K562 (cell line): Measurements from ENCODE around the gene EXOC4. TPM values are rescaled to one million over a fixed set of nuclear protein-coding genes. Genes with fewer than 3 reads are reported as not detected.

Experiments used
- ATAC-seq: fragments of 200-7000 bp; cut with Tn5 transposase; 3 replicates; pipeline ENCODE4 v1.9.1; 2020; ENCODE audit warnings: moderate library complexity
- BruUV-seq: library from RNA; stranded (reverse); fragments of 400-500 nt; replicated peaks from 2 replicates; lab custom pipeline; 2021; lab: Mats Ljungman, UMichigan
- CTCF ChIA-PET: fragments of 300-600 bp; formaldehyde crosslinking; extraction: SDS; loops from one replicate; lab custom pipeline; 2021; ENCODE audit warnings: low intra/inter-chr PET ratio; lab: Yijun Ruan, JAX
- POLR2A ChIA-PET: fragments of 300-600, 350-650 bp; sonication (Branson Sonifier 250); formaldehyde crosslinking; extraction: SDS; loops from one replicate; lab custom pipeline; 2021; ENCODE audit warnings: antibody characterized with exemption, inconsistent platforms; lab: Yijun Ruan, JAX
- DNase-seq, 4 experiments: peaks; one replicate each; pipeline versions ENCODE4 v3.0.0 to v3.0.0-alpha.2; 2011 to 2018; ENCODE audit warnings: low spot score in 3 of 4, mixed read lengths in 3 of 4; ENCODE audit errors: extremely low read depth in 1 of 4
- FAIRE-seq: peaks from 2 replicates; lab custom pipeline; 2011; peaks lifted over from hg19 to GRCh38; lab: Jason Lieb, UNC
- H2AFZ ChIP-seq: 2 replicates; pipeline ENCODE4 v1.6.0; 2011; ENCODE audit warnings: low read depth, low read length, control low read depth, inconsistent platforms
- H3K27ac ChIP-seq: fragments of 200-600 bp; 3 replicates; pipeline ENCODE4 v1.8.0; 2011; ENCODE audit warnings: low read depth, mild to moderate bottlenecking, control low read depth, inconsistent platforms, low read length, moderate library complexity, mixed read lengths; ENCODE audit errors: extremely low read depth
- H3K27me3 ChIP-seq, 2 experiments: fragments of 300-600 bp in 1 of 2; 2 replicates in 1 of 2; 3 replicates in 1 of 2; pipeline versions ENCODE4 v1.6.0 to v1.8.0; 2011; ENCODE audit warnings: inconsistent platforms in 2 of 2, low read length in 2 of 2, mild to moderate bottlenecking in 1 of 2, mixed read lengths in 1 of 2, moderate library complexity in 1 of 2; ENCODE audit not compliant: control insufficient read depth in 2 of 2, insufficient read depth in 2 of 2
- H3K36me3 ChIP-seq: fragments of 300-600 bp; 3 replicates; pipeline ENCODE4 v1.8.0; 2011; ENCODE audit warnings: mild to moderate bottlenecking, low read length, inconsistent platforms; ENCODE audit not compliant: control insufficient read depth, insufficient read depth
- H3K4me1 ChIP-seq, 2 experiments: fragments of 200-600 bp in 1 of 2; replicated peaks in 1 of 2; 2 replicates in 1 of 2; 3 replicates in 1 of 2; pipeline versions ENCODE4 v1.5.1 to v1.8.0; 2011; ENCODE audit warnings: inconsistent platforms in 2 of 2, low read length in 2 of 2, mild to moderate bottlenecking in 1 of 2, mixed read lengths in 1 of 2, moderate library complexity in 1 of 2; ENCODE audit not compliant: control insufficient read depth in 2 of 2, insufficient read depth in 2 of 2
- H3K4me2 ChIP-seq: 2 replicates; pipeline ENCODE4 v1.6.1; 2011; ENCODE audit warnings: low read length, control low read depth, inconsistent platforms, mixed read lengths; ENCODE audit not compliant: insufficient read depth
- H3K4me3 ChIP-seq: fragments of 200-600 bp; sonication (generic), shearing (Covaris generic); 2 replicates; pipeline ENCODE4 v1.5.1; 2016; ENCODE audit warnings: control low read depth, inconsistent platforms
- H3K79me2 ChIP-seq: fragments of 200-600 bp; 3 replicates; pipeline ENCODE4 v1.8.0; 2011; ENCODE audit warnings: low read length, inconsistent platforms; ENCODE audit not compliant: control insufficient read depth, insufficient read depth
- H3K9ac ChIP-seq, 2 experiments: 2 replicates each; pipeline versions ENCODE4 v1.6.0 to v1.6.1; 2011; ENCODE audit warnings: low read depth in 2 of 2, low read length in 2 of 2, control low read depth in 1 of 2, inconsistent platforms in 1 of 2, mild to moderate bottlenecking in 1 of 2, mixed read lengths in 1 of 2; ENCODE audit not compliant: insufficient read depth in 1 of 2
- H3K9me1 ChIP-seq: one replicate; pipeline ENCODE4 v1.6.0; 2011; ENCODE audit warnings: inconsistent platforms, mild to moderate bottlenecking, low read length, moderate library complexity; ENCODE audit not compliant: control insufficient read depth, insufficient read depth
- H3K9me3 ChIP-seq: replicated peaks from 2 replicates; pipeline ENCODE4 v1.5.1; 2011; ENCODE audit warnings: low read depth, low read length, inconsistent platforms; ENCODE audit not compliant: control insufficient read depth, insufficient read depth
- H4K20me1 ChIP-seq: replicated peaks from 2 replicates; pipeline ENCODE4 v1.6.1; 2011; ENCODE audit warnings: low read length, inconsistent platforms, mixed read lengths; ENCODE audit not compliant: control insufficient read depth, insufficient read depth
- CCNT2 ChIP-seq: IDR thresholded peaks from 2 replicates; pipeline ENCODE4 v1.6.1; 2011; ENCODE audit warnings: borderline replicate concordance, low read depth, mild to moderate bottlenecking, moderate library complexity, mixed read lengths, low read length; ENCODE audit not compliant: insufficient read length; ENCODE audit errors: extremely low read depth
- KLF16 ChIP-seq: IDR thresholded peaks from 2 replicates; pipeline ENCODE4 v1.6.1; 2016; ENCODE audit warnings: antibody characterized with exemption
- MED1 ChIP-seq: sonication (generic); formaldehyde crosslinking; IDR thresholded peaks from 2 replicates; pipeline ENCODE4 v1.8.1; 2023; ENCODE audit warnings: missing genetic modification reagents, borderline replicate concordance
- RBM15 ChIP-seq: fragments of 200-400 bp; formaldehyde crosslinking; IDR thresholded peaks from 2 replicates; pipeline ENCODE4 v1.6.1; 2018; ENCODE audit warnings: mild to moderate bottlenecking, low read length, moderate library complexity; ENCODE audit not compliant: insufficient read depth
- RBM25 ChIP-seq: fragments of 200-400 bp; formaldehyde crosslinking; IDR thresholded peaks from 2 replicates; pipeline ENCODE4 v1.6.1; 2018; ENCODE audit warnings: low read length, low read depth, moderate library complexity; ENCODE audit not compliant: severe bottlenecking
- SOX6 ChIP-seq: fragments of 450-650 bp; IDR thresholded peaks from 2 replicates; pipeline ENCODE4 v1.6.1; 2014; ENCODE audit warnings: mild to moderate bottlenecking
- YBX1 ChIP-seq: fragments of 450-650 bp; IDR thresholded peaks from 2 replicates; pipeline ENCODE4 v1.7.1; 2016; ENCODE audit warnings: mild to moderate bottlenecking
- ZC3H4 ChIP-seq: sonication (generic); formaldehyde crosslinking; IDR thresholded peaks from 2 replicates; pipeline ENCODE4 v1.9.0; 2021; ENCODE audit warnings: missing genetic modification reagents, borderline replicate concordance
- ZKSCAN3 ChIP-seq: fragments of 250-450 bp; sonication (Bioruptor Pico); IDR thresholded peaks from 2 replicates; pipeline ENCODE4 v1.4.0; 2020
- ZNF239 ChIP-seq: fragments of 250-450 bp; sonication (Bioruptor Pico); IDR thresholded peaks from 2 replicates; pipeline ENCODE4 v1.4.0; 2020; ENCODE audit warnings: mild to moderate bottlenecking
- ZNF316 ChIP-seq: fragments of 450-650 bp; IDR thresholded peaks from 2 replicates; pipeline ENCODE4 v1.6.1; 2016
- WGBS: fragments of 100-300 bp; shearing (Covaris generic); methylation state at CpG from one replicate; pipeline ENCODE4 v1.1.6; 2016; ENCODE audit warnings: low coverage, mixed read lengths; ENCODE audit not compliant: insufficient coverage; ENCODE audit errors: missing lambda C conversion rate; 5-methylcytosine and 5-hydroxymethylcytosine counted together
- in situ Hi-C: fragments of 300-500 bp; cut with MboI; formaldehyde crosslinking; loops from 4 replicates; pipeline ENCODE4 v1.15.0; 2018; ENCODE audit warnings: inconsistent platforms, mixed read lengths
- intact Hi-C: fragments of 100-400 bp; cut with micrococcal nuclease; formaldehyde crosslinking; loops from 2 replicates; pipeline ENCODE4 v1.14.2; 2022
- polyA plus RNA-seq, 8 experiments: library from polyadenylated mRNA; depleted of rRNA in 4 of 8; stranded (reverse) in 5 of 8; unstranded in 3 of 8; fragments of >200 nt; fragmentation: Nextera tagmentation in 2 of 8; fragmentation: Illumina TruSeq in 1 of 8; extraction: Ambion mirVana in 2 of 8; extraction: Trizol in 1 of 8; gene quantifications; 2 replicates each; pipeline versions ENCODE4 v1.2.1 to v1.2.3, GENCODE V29; 2011 to 2014; ENCODE audit warnings: inconsistent platforms in 1 of 8, missing spikeins in 1 of 8
- total RNA-seq, 7 experiments: library from RNA; depleted of rRNA in 6 of 7; stranded (reverse); fragments of >200 nt in 6 of 7; fragmentation: Illumina TruSeq in 2 of 7; extraction: Trizol in 2 of 7; gene quantifications; 2 replicates each; pipeline versions ENCODE4 v1.2.1 to v1.2.3, GENCODE V29; 2011 to 2021; ENCODE audit warnings: low replicate concordance in 1 of 7
- TF ChIP-seq, protein P1 (sequence below): sonication (generic); formaldehyde crosslinking; IDR thresholded peaks from 2 replicates; pipeline ENCODE4 v1.8.1; 2022; ENCODE audit warnings: missing genetic modification reagents
- TF ChIP-seq, protein P2 (sequence below): fragments of 450-650 bp; IDR thresholded peaks from 2 replicates; pipeline ENCODE4 v1.6.1; 2017; ENCODE audit warnings: mild to moderate bottlenecking, moderate library complexity
- TF ChIP-seq, protein P3 (sequence below), 2 experiments: fragments of 450-650 bp in 1 of 2; sonication (generic) in 1 of 2; formaldehyde crosslinking in 1 of 2; IDR thresholded peaks in 1 of 2; conservative IDR thresholded peaks in 1 of 2; 2 replicates each; pipeline versions ENCODE4 v1.6.1 to v1.8.1; 2016 to 2023; ENCODE audit warnings: mild to moderate bottlenecking in 2 of 2, moderate library complexity in 2 of 2, inconsistent platforms in 1 of 2, missing genetic modification reagents in 1 of 2
- TF ChIP-seq, protein P4 (sequence below), 2 experiments: fragments of 450-650 bp; IDR thresholded peaks; 2 replicates each; pipeline ENCODE4 v1.6.1; 2016

The EXOC4 gene
- total and polyA plus RNA-seq, 9 of the 15 experiments (the other 6 are each of a cell fraction or from before 2014, with no cell fraction given): 18.5 to 73.1 (median 46.6) TPM

DNA sequence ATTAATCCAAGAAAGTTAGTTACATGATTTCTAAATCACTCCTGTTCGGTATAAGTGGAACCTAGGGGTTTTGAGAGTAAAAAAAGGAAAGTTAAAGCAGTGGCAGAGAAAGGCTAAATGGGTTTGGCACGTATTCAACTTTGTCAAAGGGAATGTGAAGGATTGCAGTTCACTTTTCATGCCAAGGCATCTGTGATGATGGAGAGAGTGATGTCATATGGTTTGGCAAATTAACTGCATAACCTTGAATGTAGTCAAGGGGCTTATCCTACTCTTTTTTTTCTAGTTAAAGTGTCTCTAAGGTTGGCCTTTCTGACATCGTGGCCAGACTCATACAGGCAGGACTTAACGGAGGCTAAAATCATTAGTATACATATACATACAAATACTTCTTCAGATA lies 277.8 kb downstream of the EXOC4 start:
- no peaks in the 10 kb centered on the region for H3K36me3 ChIP-seq
- H3K27ac ChIP-seq: no peak overlapping the region
- CTCF ChIA-PET: no interaction called here
- H2AFZ ChIP-seq: no peak overlapping the region
- POLR2A ChIA-PET: no interaction called here
- H3K9ac ChIP-seq: no peak overlapping the region
- TF ChIP-seq ZNF316 (no peak), CCNT2 (no peak), ZNF239 (no peak), YBX1 (no peak), ZKSCAN3 (CRISPR knock-in tag) (no peak), MED1 (CRISPR knock-in tag) (no peak), ZC3H4 (CRISPR knock-in tag) (no peak), RBM25 (no peak), SOX6 (no peak), KLF16 (no peak), RBM15 (no peak)
- TF ChIP-seq, protein P1, sequence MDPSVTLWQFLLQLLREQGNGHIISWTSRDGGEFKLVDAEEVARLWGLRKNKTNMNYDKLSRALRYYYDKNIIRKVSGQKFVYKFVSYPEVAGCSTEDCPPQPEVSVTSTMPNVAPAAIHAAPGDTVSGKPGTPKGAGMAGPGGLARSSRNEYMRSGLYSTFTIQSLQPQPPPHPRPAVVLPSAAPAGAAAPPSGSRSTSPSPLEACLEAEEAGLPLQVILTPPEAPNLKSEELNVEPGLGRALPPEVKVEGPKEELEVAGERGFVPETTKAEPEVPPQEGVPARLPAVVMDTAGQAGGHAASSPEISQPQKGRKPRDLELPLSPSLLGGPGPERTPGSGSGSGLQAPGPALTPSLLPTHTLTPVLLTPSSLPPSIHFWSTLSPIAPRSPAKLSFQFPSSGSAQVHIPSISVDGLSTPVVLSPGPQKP (CRISPR knock-in tag): no peak
- TF ChIP-seq, protein P2, sequence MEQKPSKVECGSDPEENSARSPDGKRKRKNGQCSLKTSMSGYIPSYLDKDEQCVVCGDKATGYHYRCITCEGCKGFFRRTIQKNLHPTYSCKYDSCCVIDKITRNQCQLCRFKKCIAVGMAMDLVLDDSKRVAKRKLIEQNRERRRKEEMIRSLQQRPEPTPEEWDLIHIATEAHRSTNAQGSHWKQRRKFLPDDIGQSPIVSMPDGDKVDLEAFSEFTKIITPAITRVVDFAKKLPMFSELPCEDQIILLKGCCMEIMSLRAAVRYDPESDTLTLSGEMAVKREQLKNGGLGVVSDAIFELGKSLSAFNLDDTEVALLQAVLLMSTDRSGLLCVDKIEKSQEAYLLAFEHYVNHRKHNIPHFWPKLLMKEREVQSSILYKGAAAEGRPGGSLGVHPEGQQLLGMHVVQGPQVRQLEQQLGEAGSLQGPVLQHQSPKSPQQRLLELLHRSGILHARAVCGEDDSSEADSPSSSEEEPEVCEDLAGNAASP: no peak
- TF ChIP-seq, protein P3, sequence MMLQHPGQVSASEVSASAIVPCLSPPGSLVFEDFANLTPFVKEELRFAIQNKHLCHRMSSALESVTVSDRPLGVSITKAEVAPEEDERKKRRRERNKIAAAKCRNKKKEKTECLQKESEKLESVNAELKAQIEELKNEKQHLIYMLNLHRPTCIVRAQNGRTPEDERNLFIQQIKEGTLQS (IDR thresholded peaks at IDR 0.05): no peak
- TF ChIP-seq, protein P3 (CRISPR knock-in tag; conservative IDR thresholded peaks at IDR 0.05): no peak
- TF ChIP-seq, protein P4, sequence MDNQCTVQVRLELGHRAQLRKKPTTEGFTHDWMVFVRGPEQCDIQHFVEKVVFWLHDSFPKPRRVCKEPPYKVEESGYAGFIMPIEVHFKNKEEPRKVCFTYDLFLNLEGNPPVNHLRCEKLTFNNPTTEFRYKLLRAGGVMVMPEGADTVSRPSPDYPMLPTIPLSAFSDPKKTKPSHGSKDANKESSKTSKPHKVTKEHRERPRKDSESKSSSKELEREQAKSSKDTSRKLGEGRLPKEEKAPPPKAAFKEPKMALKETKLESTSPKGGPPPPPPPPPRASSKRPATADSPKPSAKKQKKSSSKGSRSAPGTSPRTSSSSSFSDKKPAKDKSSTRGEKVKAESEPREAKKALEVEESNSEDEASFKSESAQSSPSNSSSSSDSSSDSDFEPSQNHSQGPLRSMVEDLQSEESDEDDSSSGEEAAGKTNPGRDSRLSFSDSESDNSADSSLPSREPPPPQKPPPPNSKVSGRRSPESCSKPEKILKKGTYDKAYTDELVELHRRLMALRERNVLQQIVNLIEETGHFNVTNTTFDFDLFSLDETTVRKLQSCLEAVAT (IDR thresholded peaks at IDR 0.05): no peak
- H3K79me2 ChIP-seq: no peaks in the 10 kb centered on the region
- no peak overlapping the region for H3K4me2 ChIP-seq
- DNase-seq (no peak), FAIRE-seq (no peak), ATAC-seq (no peak)
- 72% methylated on average over 4 of the region's 4 CpGs for WGBS
- H3K9me3 ChIP-seq: no peaks in the 10 kb centered on the region
- in situ Hi-C loops: no loop called here
- no peaks in the 10 kb centered on the region for H3K9me1 ChIP-seq
- BruUV-seq: no TSS peak
- no peaks in the 10 kb centered on the region for H3K4me1 ChIP-seq
- intact Hi-C loops: no loop called here
- H3K4me3 ChIP-seq: no peak overlapping the region
- H4K20me1 ChIP-seq: no peaks in the 10 kb centered on the region
- H3K27me3 ChIP-seq: no peaks in the 10 kb centered on the region
